ENCODE measurements around the gene NUP153. TPM values are rescaled to one million over a fixed set of nuclear protein-coding genes. Genes with fewer than 3 reads are reported as not detected.
A peak's percentile ranks its signal among the peaks of the same experiment; 100 is the strongest.

The NUP153 gene
- total and polyA plus RNA-seq, 2 donors from 2014 or later: 4.9 to 31.3 TPM

DNA sequence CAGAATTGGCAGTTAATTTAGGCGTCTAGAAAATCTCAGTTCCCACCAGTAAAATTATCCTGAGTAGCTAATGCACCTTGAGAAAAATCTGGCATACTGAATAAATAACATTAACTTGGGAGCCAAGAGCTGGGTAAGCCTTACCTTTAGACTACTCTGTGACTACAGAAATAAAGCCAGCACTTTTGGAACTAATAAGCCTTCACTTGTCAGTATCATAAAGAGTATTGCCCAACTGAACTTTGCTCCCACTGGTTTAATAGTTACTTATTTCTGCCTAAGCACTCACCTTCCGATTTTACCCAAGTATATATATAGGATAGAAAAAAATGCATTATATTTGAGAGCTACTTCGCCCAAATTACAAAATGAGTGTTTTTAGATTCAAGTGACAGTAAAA is 95.9 kb downstream of the NUP153 start:
- peaks cover 0 to 14% (median 7%) of the 10 kb centered on the region in 3 donors for H3K36me3 ChIP-seq (ENCODE audit: control insufficient read depth in 2 of 3, insufficient read depth in 3 of 3, low read length in 3 of 3)
- no peaks in the 10 kb centered on the region for H3K27me3 ChIP-seq (ENCODE audit: control insufficient read depth, insufficient read depth, low read length)
- H3K9me3 ChIP-seq (ENCODE audit: control insufficient read depth in 2 of 3, insufficient read depth in 1 of 3, low read length in 3 of 3): no peaks in the 10 kb centered on the region
- TF ChIP-seq CTCF (IDR thresholded peaks at IDR 0.05; ENCODE audit: borderline replicate concordance, extremely low read depth, insufficient read depth): no peak
- DNase-seq (peak in 1 of 5 donors; percentile 22), FAIRE-seq (no peak)
- no peak overlapping the region for H3K9ac ChIP-seq (ENCODE audit: low read length in 3 of 3)
- intact Hi-C loops (cut with DNase I): no loop called here
- H3K4me3 ChIP-seq (ENCODE audit: low read length in 3 of 3): no peak overlapping the region
- no peak overlapping the region for H3K27ac ChIP-seq (ENCODE audit: low read depth in 2 of 2, low read length in 2 of 2)
- H3K4me1 ChIP-seq (ENCODE audit: control insufficient read depth in 2 of 3, insufficient read depth in 2 of 3, low read depth in 1 of 3, low read length in 3 of 3): no peaks in the 10 kb centered on the region

- no peak overlapping the region for H3K4me3 ChIP-seq (ENCODE audit: low read length in 3 of 3)
- FAIRE-seq (no peak), DNase-seq (no peak)
- no peak for TF ChIP-seq CTCF (IDR thresholded peaks at IDR 0.05; ENCODE audit: borderline replicate concordance, extremely low read depth, insufficient read depth)
- H3K9ac ChIP-seq (ENCODE audit: low read length in 3 of 3): no peak overlapping the region
- H3K27ac ChIP-seq (ENCODE audit: low read depth in 2 of 2, low read length in 2 of 2): no peak overlapping the region
- H3K4me1 ChIP-seq (ENCODE audit: control insufficient read depth in 2 of 3, insufficient read depth in 2 of 3, low read depth in 1 of 3, low read length in 3 of 3): no peaks in the 10 kb centered on the region
- peaks cover 0 to 18% (median 5%) of the 10 kb centered on the region in 3 donors for H3K36me3 ChIP-seq (ENCODE audit: control insufficient read depth in 2 of 3, insufficient read depth in 3 of 3, low read length in 3 of 3)
- H3K27me3 ChIP-seq (ENCODE audit: control insufficient read depth, insufficient read depth, low read length): no peaks in the 10 kb centered on the region
- H3K9me3 ChIP-seq (ENCODE audit: control insufficient read depth in 2 of 3, insufficient read depth in 1 of 3, low read length in 3 of 3): no peaks in the 10 kb centered on the region
- intact Hi-C loops (cut with DNase I): no loop called here
Observed at GRCh38 chr6:17606606-17607005, 100.1 kb downstream of the NUP153 start.

DNA sequence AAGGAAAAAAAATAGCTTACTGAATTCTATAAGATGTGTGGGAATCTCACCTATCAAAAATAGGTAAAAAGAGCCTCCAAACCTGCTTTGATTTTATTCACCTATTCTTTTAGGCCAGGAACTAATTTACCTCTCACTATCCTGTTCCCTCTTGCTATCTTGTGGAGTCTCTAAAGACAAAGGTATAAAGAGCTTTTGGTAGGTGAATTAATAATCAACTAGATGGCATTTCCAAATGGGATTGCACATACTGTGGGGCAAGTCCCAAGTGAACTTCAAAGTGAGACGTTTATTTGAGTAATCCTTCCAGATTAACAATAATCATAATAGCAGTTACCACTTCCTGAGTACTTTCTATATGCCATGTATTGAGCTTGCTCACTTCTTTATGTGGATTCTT is 103.8 kb downstream of the NUP153 start:
- H3K9ac ChIP-seq (ENCODE audit: low read length in 3 of 3): no peak overlapping the region
- FAIRE-seq: no peak

More for the DNA sequence above, 103.8 kb downstream of the NUP153 start:
- Histone ChIP-seq H3K4me3 (ENCODE audit: low read length in 3 of 3) (no peak overlapping the region), H3K9me3 (ENCODE audit: control insufficient read depth in 2 of 3, insufficient read depth in 1 of 3, low read length in 3 of 3) (no peaks in the 10 kb centered on the region), H3K4me1 (ENCODE audit: control insufficient read depth in 2 of 3, insufficient read depth in 2 of 3, low read depth in 1 of 3, low read length in 3 of 3) (no peaks in the 10 kb centered on the region), H3K27ac (ENCODE audit: low read depth in 2 of 2, low read length in 2 of 2) (peak overlapping the region in 1 of 2 donors; percentile 2), H3K36me3 (ENCODE audit: control insufficient read depth in 2 of 3, insufficient read depth in 3 of 3, low read length in 3 of 3) (peaks cover 0 to 13% (median 5%) of the 10 kb centered on the region in 3 donors), H3K27me3 (ENCODE audit: control insufficient read depth, insufficient read depth, low read length) (no peaks in the 10 kb centered on the region)
- no peak for DNase-seq
- TF ChIP-seq CTCF (IDR thresholded peaks at IDR 0.05; ENCODE audit: borderline replicate concordance, extremely low read depth, insufficient read depth): no peak
- intact Hi-C loops (cut with DNase I): no loop called here

Measured in kidney (tissue), 14 donors.